GM13977 (cell line): ENCODE measurements around the gene FXYD5.
A peak's percentile ranks its signal among the peaks of the same experiment; 100 is the strongest.

Source experiments
- DNase-seq: peaks from one replicate; pipeline ENCODE4 v3.0.0; 2012; ENCODE audit warnings: low spot score
- CTCF ChIP-seq: IDR thresholded peaks from 2 replicates; pipeline ENCODE4 v1.5.1; 2012; ENCODE audit warnings: mild to moderate bottlenecking, control low read depth; ENCODE audit not compliant: insufficient read depth; ENCODE audit errors: extremely low read depth, missing control alignments
- in situ Hi-C: fragments of 300-500 bp; cut with MboI; formaldehyde crosslinking; loops from one replicate; pipeline ENCODE4 v1.12.0; 2022; ENCODE audit warnings: low sequenced_read_pairs, low pct_unique_long_range_greater_than_20kb, mixed read lengths, inconsistent platforms; ENCODE audit not compliant: unreplicated experiment

Gene FXYD5

GRCh38 chr19:35130761-35131720 is 23.5 kb upstream of the FXYD5 start:
- in situ Hi-C loops: no loop called here
- no peak for DNase-seq
- no peak for TF ChIP-seq CTCF

GRCh38 chr19:35132254-35132653 is 22.3 kb upstream of the FXYD5 start:
- no peak for TF ChIP-seq CTCF
- DNase-seq: no peak
- in situ Hi-C loops: no loop called here

- no peak for DNase-seq
- in situ Hi-C loops: no loop called here
- no peak for TF ChIP-seq CTCF
Measured at GRCh38 chr19:35133826-35134225, 20.7 kb upstream of the FXYD5 start.

- in situ Hi-C loops: no loop called here
- no peak for DNase-seq
- TF ChIP-seq CTCF: no peak
Measured at GRCh38 chr19:35134601-35135242, 19.8 kb upstream of the FXYD5 start, which contains the start of gene LGI4. TSS of gene LGI4 (minus strand) at chr19:35135059. CDS start at chr19:35134680, 379 bp downstream.

- DNase-seq: peak; percentile 93
- in situ Hi-C loops: no loop called here
- TF ChIP-seq CTCF: peak; percentile 93
Measured at GRCh38 chr19:35135389-35135909, 19.1 kb upstream of the FXYD5 start.

- DNase-seq: no peak
- in situ Hi-C loops: no loop called here
- TF ChIP-seq CTCF: no peak
Measured at GRCh38 chr19:35136231-35136630, 18.3 kb upstream of the FXYD5 start.
